Fibroblast of skin of left quadriceps (primary cell): ENCODE measurements around the gene C1QL1.

Experiments
- DNase-seq, 2 experiments: peaks; one replicate each; pipeline ENCODE4 v3.0.0-alpha.2; 2013; ENCODE audit warnings: low read depth in 2 of 2

Gene C1QL1

DNA sequence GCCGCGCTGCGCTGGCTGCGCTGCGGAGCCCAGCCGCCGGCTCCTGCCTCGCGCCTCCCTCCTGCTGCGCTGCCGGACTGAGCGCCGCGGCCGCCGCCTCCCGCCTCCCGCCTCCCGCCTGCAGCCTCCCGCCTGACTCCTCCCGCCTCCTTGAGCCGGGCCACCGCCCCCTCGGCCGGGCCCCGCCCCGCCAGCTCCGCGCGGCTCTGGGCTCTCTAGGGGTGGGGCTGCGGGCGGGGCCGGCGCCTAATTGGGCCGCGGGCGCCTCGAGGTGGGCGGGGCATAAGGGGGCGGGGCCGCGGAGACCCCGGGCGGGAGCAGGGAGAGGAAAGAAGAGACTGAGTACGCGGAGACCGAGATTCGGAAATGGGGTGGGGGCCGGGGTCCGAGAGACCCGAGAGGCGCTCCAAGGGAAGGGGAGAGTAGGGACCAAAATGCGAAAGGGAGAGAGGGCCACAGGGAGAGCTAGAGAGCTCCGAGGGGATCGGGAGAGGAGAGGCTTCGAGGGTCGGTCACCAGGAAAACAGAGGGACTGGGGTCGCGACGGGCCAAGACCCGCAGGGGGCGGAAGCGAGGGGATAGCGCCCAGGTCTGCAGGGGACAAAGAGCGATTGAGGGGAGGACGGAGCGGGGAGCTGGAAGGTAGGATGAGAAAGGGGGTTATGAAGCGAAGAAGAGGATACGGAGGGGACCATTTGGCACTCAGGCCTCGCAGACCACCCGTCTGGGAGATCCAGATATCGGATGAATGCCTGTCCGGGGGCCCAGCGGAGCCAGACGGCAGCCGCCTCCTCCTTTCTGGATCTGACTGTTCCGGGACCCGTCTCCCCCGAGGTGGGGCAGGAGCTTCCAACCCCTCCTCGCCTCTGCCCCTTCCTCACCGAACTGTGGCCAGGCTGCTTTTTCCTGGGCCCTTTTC is at the start of gene C1QL1:
Gene C1QL1, minus strand, starts transcription at position 79 of the 919 bp plus-strand sequence. CDS start 255 bp downstream, outside the sequence.
- peak; percentile 75 to 77 for DNase-seq

DNA sequence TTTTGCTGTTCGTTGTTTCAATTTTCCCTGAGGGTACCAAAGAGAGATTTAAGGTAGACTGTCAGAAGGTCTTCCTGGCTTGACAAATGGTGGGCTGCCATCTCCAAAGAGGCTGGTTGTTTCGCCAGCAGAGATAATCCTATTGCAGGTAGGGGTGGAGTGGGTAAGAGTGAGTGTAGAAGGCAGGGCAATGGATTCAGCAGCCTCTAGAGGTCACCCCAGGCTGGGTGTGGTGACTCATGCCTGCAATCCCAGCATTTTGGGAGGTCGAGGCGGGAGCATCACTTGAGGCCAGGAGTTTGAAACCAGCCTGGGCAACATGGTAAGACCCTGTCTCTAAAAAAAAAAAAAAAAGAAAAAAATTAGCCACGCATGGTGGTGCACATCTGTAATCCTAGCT is 48.7 kb upstream of the C1QL1 start:
- DNase-seq = no peak

DNA sequence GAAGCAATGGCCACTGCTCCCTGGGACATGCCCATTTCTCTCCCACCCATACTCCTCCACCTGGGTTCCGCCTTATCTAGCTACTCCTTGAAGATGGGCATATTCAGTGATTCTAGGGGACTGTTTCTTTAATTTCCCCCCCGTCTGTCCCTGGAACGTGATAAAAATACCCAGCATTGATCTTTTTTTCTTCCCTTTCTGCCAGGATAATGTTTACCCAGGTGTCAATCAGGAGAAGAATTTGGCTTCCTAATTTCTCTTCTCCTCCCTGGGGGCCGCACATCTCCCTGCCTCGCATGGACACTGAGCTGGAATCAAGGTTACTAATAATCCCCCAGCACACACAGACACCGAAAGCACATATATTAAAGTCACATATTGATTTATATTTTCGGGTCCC is 48.1 kb upstream of the C1QL1 start:
- DNase-seq = no peak

DNA sequence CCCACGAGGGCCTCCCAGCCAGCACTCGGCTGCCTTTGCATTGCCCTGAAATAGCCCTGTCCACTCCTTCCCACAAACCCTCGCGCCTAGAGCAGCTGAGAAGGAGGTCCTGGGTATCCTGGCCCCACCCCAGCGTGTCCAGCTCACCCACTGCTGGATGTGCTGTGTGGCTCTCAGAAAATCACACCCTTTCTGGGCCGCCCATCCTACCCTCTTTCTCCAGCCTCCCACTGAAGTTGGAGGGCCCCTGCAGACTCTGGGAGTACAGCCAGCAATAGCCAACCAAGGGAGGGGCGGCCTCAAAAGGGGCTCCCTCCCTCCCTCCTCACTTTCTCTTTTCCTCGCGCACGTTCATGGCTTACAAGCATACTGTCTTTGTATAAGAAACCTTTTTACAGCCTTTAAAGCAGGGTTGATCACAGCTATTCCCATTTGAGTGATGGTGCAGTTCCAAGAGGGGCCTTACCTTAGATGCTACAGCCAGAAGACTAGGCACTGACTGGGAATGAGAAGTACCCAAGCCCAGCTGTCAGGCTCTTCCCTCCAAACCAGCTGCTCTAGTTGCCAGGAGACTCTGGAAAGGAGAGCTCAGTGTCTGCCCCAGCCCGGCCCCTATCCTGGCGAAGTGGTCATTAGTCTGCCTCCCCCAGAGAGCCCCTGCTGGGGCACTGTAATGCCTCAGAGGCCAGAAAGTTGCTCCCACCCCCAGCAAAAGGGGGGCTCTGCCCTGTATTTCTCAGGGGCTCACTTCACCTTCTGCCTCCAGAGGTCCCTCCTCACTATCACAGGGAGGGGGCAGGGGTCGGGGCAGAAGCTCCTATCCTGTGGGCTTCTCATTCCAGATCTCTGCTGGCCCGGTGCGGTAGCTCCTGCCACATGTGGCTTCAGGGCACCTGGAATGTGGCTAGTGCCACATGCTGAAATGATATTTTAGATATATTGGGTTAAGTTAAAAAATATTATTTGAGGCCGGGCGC is 45.2 kb upstream of the C1QL1 start:
- no peak for DNase-seq

DNA sequence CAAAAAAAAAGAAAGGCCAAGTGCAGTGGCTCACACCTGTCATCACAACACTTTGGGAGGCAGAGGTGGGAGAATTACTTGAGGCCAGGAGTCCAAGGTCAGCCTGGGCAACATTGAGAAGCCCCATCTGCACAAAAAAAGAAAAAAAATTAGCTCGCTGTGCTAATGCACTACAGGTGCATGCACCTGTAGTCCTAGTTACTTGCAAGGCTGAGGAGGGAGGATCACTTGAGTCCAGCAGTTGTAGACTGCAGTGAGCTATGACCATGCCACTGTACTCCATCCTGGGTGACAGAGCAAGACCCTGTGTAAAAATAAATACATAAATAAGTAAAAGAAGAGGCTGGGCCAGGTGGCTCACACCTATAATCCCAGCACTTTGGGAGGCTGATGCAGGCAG is 43.7 kb upstream of the C1QL1 start:
- no peak for DNase-seq

DNA sequence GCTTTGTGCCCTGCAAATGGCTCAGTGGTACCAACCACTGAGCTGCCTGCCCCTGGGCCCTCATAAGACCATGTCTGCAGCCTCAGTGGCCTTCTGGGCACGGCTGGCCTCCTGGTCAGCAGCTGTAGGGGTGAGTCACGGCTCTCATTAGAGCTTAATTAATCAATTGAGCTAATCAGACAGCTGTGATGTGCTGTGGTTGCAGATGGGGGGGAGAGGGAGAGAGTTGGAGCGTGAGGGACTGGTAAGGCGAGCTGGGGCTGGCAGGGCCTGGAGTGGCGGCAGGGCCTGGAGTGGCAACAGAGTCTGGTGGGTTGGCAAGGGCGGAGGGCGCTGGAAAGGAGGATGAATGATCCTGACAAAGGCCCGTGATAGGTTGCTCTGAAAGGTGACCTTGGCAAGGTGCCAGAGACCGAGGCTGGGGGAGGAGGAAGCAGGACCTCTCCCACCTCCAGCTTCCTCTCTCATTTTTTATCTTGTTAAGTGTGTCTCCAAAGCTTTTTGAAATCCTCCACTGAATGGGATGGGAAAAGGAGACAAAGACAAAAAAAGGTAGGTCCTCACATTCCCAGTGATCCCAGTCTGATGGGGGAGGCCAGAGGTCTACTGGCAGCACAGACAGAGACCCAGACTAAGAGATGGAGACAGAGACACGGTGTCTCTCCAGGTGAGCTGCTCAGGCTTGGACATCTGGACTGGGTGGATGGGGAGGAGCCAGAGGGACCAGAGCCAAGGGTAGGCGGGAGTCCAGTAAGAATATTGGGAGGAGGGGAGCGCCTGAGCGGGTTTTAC is 41.8 kb upstream of the C1QL1 start:
- DNase-seq = no peak

DNA sequence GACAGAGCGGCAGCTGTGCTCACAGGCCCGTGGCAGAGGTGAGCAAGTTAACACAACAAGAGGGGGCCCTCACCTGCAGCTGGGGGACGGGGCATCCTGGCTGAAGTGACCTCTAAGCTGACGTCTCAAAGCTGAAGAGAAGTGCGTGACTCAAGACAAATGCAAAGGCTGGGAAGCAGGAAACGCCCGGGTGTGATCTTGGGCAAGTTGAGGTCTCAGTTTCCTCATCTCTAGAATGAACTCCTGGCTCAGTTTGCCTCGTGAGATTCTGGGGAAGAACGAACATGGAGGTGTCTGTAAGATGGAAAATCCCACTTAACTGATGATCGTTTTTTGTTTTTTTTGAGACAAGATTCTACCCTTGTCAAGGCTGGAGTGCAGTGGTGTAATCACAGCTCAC is 40.1 kb upstream of the C1QL1 start:
- DNase-seq = no peak

DNA sequence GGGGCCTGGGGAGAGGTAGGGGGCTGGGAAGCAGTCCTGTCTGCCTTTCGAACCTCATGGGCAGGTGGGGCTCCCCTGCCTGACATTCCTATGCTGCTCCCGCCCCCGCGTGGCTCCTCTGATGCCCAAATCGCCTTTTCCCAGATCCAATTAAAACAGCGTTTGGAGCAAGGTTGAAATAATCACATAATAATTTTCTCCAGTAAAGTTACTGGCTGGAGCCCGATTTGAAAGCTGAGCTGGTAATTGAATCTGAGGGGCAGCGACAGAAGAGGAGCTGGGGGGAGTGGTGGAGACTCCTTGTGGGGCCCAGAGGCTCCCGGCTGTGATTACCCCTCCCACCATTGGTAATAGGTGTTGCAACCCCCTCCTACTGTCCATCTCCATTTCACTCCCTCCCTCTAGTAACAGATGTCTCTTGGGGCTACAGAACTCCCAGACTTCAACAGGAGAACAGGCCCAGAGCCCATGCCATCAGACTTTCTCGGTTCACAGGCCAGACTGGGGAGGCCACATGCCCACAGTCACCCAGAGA is 38.9 kb upstream of the C1QL1 start:
- no peak for DNase-seq

DNA sequence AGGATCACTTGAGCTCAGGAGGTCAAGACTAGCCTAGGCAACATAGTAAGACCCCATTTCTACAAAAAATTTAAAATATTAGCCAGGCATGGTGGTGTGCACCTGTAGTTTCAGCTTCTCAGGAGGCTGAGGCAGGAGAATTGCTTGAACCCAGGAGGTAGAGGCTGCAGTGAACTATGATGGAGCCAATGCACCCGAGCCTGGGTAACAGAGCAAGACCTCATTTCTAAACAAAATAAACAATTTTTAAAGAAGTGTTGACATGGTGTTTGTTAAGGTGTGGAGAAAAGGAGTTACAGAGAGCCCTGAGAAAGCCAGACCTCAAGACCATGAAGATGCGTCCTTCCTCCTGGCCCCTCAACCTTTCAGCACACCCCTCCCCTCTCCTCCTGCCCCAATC is 37.6 kb upstream of the C1QL1 start:
- DNase-seq = no peak

DNA sequence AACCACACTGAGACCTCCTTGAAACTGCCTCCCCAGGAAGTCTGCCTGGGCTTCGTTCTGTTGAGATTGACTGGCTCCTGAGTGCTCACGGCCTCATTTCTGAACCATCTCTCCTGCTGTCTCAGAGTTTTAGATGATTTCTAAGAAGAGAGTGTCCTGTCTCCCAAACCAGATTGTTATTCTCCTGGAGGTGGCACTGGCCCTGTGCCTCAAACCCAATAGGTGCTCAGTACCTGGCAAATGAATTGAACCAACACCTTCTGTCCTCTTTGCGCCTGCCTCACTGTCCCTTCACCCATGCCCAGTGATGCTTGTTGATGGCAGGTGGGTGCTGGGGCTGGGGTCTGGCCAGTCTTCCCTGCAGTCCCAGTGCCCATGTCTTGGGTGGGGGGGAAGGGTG is 36.3 kb upstream of the C1QL1 start:
- DNase-seq = no peak

DNA sequence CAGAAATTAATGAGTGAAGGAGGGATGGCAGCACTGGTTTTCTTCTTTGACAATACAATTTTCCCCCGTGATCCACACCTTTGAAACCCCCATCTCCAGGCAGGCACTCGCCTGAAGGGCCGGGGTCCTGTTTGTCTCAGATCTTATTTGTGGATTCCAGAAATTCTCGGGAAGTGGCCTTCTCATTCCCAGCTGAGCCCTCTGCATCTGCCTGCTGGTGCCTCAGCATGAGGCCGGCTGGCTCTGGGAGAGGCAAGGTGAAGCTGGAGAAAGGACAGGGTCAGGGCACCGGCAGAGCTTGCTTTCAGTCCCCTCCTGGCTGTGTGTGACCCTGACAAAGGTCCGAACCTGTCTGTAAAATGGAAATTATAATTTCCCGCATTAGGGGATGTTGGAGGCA is 35.8 kb upstream of the C1QL1 start:
- DNase-seq = no peak

DNA sequence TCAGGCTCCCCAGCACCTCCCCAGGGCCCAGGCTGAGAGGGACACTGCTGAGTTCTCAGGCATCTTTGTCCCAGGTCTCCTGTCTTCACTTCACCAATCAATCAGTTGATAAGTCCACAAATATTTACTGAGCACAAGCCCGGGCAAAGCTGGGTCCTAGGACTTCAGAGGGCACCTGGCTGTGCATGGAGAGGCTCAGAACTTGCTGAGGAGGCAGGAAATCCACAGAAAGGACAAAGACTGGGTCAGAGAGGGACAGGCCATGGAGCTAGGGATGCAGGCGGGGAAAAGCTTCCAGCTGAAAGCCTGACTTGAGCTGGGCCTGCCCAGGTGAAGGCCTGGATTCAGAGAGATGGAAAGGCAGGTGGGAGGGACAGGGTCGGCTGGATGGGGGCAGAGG is 33.2 kb upstream of the C1QL1 start:
- no peak for DNase-seq

DNA sequence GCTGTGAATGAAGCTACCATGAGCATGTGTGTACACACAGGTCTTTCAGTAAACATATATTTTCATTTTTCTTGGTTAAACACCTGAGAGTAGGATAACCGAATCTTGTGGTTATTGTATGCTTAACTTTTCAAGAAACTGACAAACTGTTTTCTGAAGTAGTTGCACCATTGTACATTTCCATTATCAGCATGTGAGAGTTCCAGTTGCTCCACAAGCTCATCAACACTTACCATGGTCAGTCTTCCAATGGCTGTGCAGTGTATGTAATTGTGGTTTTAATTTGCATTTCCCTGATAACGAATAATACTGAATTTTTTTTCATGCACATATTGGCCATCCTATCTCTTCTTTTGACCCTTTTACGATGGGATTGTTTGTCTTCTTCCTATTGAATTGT is 31.3 kb upstream of the C1QL1 start:
- DNase-seq = no peak

DNA sequence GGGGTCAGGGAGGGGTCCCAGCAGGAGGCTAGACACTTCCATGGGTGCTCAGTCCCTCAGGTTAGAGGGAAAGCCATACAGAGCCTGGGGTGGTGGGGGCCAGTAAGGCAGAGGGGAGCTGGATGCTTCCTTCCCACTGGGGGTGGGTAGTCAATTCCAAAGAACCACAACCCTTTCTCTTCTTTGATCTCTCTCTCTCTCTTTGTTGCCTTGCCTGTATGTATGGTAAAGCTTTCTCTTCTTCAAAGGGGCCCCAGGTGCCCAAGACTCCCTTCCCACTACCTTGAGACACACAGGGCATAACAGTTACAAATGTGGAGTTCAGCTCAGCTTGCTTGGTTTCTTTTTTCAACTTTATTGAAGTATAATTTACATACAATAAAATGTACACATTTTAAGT is 30.5 kb upstream of the C1QL1 start:
- DNase-seq = no peak

DNA sequence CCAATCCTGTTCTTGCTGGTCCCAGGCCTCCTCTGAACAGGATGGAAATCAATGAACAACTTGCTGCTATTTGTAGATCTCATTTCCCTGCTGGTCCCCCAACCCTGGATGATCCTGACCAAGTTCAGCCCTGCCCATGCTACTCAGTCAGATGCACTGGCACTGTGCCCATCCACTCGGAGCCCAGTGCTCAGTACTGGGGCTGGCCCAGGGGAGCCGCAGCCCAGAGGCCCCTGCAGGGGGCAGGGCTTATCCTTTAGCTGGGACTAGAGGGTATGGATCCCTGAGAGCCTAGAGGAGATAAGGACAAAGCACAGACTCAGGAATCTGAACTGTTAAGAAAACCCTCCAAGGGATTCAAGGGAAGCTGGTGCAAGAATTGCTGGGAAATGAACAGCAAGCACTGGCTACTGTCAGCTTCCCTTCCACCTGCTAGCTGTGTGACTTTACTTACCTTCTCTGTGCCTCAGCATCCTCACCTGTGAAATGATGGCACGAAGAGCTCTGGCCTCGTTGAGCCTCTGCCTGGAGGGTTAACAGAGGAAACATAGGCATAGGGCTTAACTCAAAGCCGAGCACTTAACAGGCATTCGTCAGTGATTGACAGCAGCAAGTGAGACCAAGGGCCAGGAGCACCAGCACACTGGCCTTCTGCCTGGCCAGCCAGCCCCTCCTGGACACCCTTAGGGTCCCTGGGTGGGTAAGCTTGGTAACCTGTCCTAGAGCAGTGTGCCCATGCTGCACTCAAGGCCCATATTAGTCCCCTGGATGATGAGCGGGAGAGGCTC is 29.8 kb upstream of the C1QL1 start:
- DNase-seq = no peak

DNA sequence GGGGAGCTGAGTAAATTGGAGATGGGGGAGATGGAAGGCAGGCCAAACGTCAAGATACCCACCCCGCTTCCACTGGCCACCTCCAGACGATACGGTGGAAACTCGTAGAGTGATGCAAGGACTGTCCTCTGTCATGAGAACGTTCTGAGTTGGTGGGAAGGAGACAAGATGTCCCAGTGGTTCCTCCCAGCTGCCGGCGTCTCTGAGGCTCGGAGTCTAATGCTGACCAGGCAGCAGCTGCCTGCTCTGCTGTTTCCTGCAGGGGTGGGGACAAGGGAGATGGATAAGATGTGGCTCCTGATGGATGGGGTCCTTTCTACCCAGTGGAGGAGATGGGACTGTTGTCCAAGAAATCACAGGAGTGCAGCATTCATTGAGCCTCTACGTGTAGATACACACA is 28.2 kb upstream of the C1QL1 start:
- no peak for DNase-seq

DNA sequence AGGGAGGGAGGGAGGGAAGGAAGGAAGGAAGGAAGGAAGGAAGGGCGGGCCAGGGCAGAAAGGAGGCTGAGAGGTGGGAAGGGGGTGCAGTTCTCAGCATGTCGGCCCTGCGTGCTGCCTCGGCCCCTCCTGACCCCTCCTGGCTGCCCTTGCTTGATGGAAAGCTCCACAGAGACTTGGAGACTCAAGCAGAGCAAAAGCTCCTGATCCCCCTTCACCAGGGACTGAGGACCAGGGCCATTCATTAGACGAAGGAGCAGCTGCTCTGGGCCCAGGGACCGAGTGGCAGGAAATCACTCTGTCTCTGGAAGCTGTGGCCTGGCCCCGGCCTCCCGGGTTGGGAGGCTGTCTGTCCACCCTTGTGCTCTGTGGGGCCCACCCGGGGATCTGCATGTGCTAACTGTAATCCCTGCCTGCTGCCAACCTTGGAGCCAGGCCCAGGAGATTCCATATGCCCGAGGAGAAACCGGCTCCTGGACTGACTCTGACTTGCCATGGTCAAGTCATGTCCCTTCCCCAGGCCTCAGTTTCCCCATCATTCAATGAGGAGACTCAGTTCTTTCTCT is 27.4 kb upstream of the C1QL1 start:
- no peak for DNase-seq

DNA sequence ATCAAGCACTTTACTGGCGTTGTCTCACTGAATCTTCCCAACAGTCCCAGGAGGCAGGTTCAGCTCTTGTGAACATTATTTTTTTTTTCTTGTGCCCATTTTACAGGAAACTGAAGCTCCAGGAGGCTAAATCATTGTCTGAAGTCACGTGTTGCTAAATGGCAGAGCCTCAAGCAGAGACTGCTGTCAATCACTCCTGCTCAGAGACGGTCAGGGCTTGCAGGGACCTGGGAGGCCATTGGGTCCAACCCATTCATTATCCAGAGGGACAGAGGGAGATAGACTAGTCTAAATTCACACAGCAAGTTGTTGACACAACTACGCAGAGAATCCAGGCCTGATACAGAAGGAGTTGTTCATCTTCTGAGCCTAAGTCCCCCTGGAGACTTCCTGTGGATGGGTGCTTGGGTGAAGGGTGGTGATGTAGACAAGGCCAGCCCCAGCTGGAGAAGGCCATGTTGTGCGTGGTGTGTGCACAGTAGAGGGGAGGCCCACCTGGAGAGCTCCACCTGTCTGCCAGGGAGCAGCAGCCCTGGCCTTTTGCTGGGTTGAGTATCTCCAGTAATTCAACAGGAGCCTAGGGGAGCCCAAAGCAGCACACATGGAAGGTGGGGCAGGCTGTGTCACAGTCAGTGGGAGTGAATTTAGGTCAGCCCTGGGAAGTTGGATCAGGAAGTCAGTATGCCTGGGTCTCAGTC is 24.3 kb upstream of the C1QL1 start:
- DNase-seq = no peak

DNA sequence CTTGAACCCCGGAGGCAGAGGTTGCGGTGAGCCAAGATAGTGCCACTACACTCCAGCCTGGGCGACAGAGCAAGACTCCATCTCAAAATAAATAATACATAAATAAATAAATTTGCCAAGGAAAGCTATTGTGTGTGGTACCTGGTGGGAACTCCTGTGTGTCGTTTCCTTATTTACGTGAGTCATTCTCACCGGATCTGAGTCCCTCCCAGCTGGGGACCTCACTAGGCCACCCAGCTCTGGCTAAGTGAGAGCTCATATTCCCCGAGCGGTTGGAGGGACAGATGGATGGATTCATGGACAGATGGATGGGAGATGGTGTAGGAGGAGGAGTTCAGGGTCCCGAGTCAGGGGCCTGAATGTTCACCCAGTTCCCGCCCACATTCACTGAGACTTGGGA is 22.9 kb upstream of the C1QL1 start:
- DNase-seq = no peak
